Left ventricle myocardium inferior (tissue), 1 donor: ENCODE results near the gene KCNK3. TPM values are rescaled to one million over a fixed set of nuclear protein-coding genes. Genes with fewer than 3 reads are reported as not detected.

ENCODE experiments used
- DNase-seq: peaks from one replicate; pipeline ENCODE4 v3.0.0-alpha.2; 2020
- H3K27ac ChIP-seq: fragments of 200-600 bp; replicated peaks from 2 replicates; pipeline ENCODE4 v1.8.0; 2021
- H3K27me3 ChIP-seq: fragments of 200-600 bp; 2 replicates; pipeline ENCODE4 v1.8.0; 2021; ENCODE audit warnings: low read depth
- H3K36me3 ChIP-seq: fragments of 200-600 bp; 2 replicates; pipeline ENCODE4 v1.8.0; 2021
- H3K4me1 ChIP-seq: fragments of 200-600 bp; 2 replicates; pipeline ENCODE4 v1.8.0; 2021
- H3K4me3 ChIP-seq: fragments of 200-600 bp; 2 replicates; pipeline ENCODE4 v1.8.0; 2021; ENCODE audit warnings: mild to moderate bottlenecking, moderate library complexity
- H3K9me3 ChIP-seq: fragments of 200-600 bp; replicated peaks from 2 replicates; pipeline ENCODE4 v1.8.0; 2021
- CTCF ChIP-seq: fragments of 200-600 bp; IDR thresholded peaks from 2 replicates; pipeline ENCODE4 v1.8.0; 2021; ENCODE audit warnings: antibody characterized with exemption, mild to moderate bottlenecking, borderline replicate concordance
- intact Hi-C: fragments of 100-400 bp; cut with micrococcal nuclease; formaldehyde crosslinking; loops from one replicate; pipeline ENCODE4 v1.11.0; 2022
- total RNA-seq: library from RNA; stranded (reverse); fragmentation: NEBNext Ultra II Directional; extraction: Animal tissue kit (Norgen Biotek cat#: 25700); gene quantifications from one replicate; pipeline ENCODE4 v1.2.1, GENCODE V29; 2021
- donor health status: DM: no; HTN: yes; CAD: no; lungs with severe emphysema.

The KCNK3 gene
- total RNA-seq, 1 donor from 2014 or later, result 3.2 TPM

GRCh38 chr2:26700078-26700477, 7.6 kb downstream of the KCNK3 start:
- intact Hi-C loops, result no loop called here
- no peak overlapping the region for H3K27ac ChIP-seq
- H3K9me3 ChIP-seq, result no peaks in the 10 kb centered on the region
- H3K4me1 ChIP-seq, result peaks cover 33% of the 10 kb centered on the region
- no peak for TF ChIP-seq CTCF
- H3K4me3 ChIP-seq, result no peak overlapping the region
- peaks cover 53% of the 10 kb centered on the region for H3K27me3 ChIP-seq
- DNase-seq, result no peak
- H3K36me3 ChIP-seq, result no peaks in the 10 kb centered on the region

- peaks cover 37% of the 10 kb centered on the region for H3K4me1 ChIP-seq
- intact Hi-C loops, result no loop called here
- TF ChIP-seq CTCF, result no peak
- no peak overlapping the region for H3K4me3 ChIP-seq
- no peak for DNase-seq
- H3K27me3 ChIP-seq, result peaks cover 38% of the 10 kb centered on the region
- no peaks in the 10 kb centered on the region for H3K36me3 ChIP-seq
- no peaks in the 10 kb centered on the region for H3K9me3 ChIP-seq
- H3K27ac ChIP-seq, result no peak overlapping the region
Measured at GRCh38 chr2:26701596-26701995, 9.1 kb downstream of the KCNK3 start.

- Histone ChIP-seq H3K36me3 (no peaks in the 10 kb centered on the region), H3K27me3 (peaks cover 34% of the 10 kb centered on the region), H3K9me3 (no peaks in the 10 kb centered on the region), H3K4me1 (peaks cover 41% of the 10 kb centered on the region), H3K4me3 (no peak overlapping the region), H3K27ac (no peak overlapping the region)
- DNase-seq, result no peak
- intact Hi-C loops, result no loop called here
- no peak for TF ChIP-seq CTCF
Measured at GRCh38 chr2:26702025-26702424, 9.5 kb downstream of the KCNK3 start.

GRCh38 chr2:26704441-26704977, 12.0 kb downstream of the KCNK3 start:
- Histone ChIP-seq H3K9me3 (no peaks in the 10 kb centered on the region), H3K4me1 (peaks cover 49% of the 10 kb centered on the region), H3K36me3 (no peaks in the 10 kb centered on the region), H3K27ac (peak overlapping the region; percentile 44), H3K4me3 (no peak overlapping the region), H3K27me3 (peaks cover 9% of the 10 kb centered on the region)
- no peak for DNase-seq
- intact Hi-C loops, result no loop called here
- TF ChIP-seq CTCF, result no peak

GRCh38 chr2:26705126-26705525, 12.6 kb downstream of the KCNK3 start:
- no peak for TF ChIP-seq CTCF
- H3K27me3 ChIP-seq, result peaks cover 3% of the 10 kb centered on the region
- intact Hi-C loops, result no loop called here
- H3K4me1 ChIP-seq, result peaks cover 46% of the 10 kb centered on the region
- no peaks in the 10 kb centered on the region for H3K36me3 ChIP-seq
- no peak for DNase-seq
- peak overlapping the region; percentile 44 for H3K27ac ChIP-seq
- H3K4me3 ChIP-seq, result no peak overlapping the region
- no peaks in the 10 kb centered on the region for H3K9me3 ChIP-seq
